Ascending aorta (tissue), 2 donors: ENCODE data around the gene HAO2. TPM values are rescaled to one million over a fixed set of nuclear protein-coding genes. Genes with fewer than 3 reads are reported as not detected.

Experiments used
- DNase-seq, 2 donors: peaks; one replicate each; pipeline ENCODE4 v3.0.0-alpha.2; 2019; ENCODE audit warnings: low spot score in 2 of 2
- H3K27ac ChIP-seq, 2 donors: fragments of 200-600 bp; sonication (generic); one replicate each; pipeline ENCODE4 v1.5.1; 2016 to 2017; ENCODE audit warnings: mild to moderate bottlenecking in 1 of 2
- H3K27me3 ChIP-seq: fragments of 200-600 bp; sonication (generic); one replicate; pipeline ENCODE4 v1.5.1; 2017
- H3K36me3 ChIP-seq, 2 donors: fragments of 200-600 bp; sonication (generic); one replicate each; pipeline ENCODE4 v1.5.1; 2016
- H3K4me1 ChIP-seq, 2 donors: fragments of 200-600 bp; sonication (generic); one replicate each; pipeline ENCODE4 v1.5.1; 2016 to 2017; ENCODE audit warnings: mild to moderate bottlenecking in 1 of 2
- H3K4me3 ChIP-seq, 2 donors: fragments of 200-600 bp; sonication (generic); one replicate each; pipeline ENCODE4 v1.5.1; 2016 to 2017; ENCODE audit warnings: mild to moderate bottlenecking in 1 of 2
- H3K9me3 ChIP-seq, 2 donors: fragments of 200-600 bp; sonication (generic); one replicate each; pipeline ENCODE4 v1.5.1; 2016
- intact Hi-C: fragments of 100-400 bp; cut with DNase I; formaldehyde crosslinking; loops from one replicate; pipeline ENCODE4 v1.15.1; 2023
- total RNA-seq: library from RNA; depleted of rRNA; stranded (reverse); fragments of >200 nt; gene quantifications from one replicate; pipeline ENCODE4 v1.1.0, GENCODE V29; 2016
- TF ChIP-seq, protein P1 (sequence below), 3 experiments: fragments of 200-600 bp in 2 of 3; fragments of 450-650 bp in 1 of 3; sonication (generic) in 2 of 3; IDR thresholded peaks; one replicate each; pipeline ENCODE4 v1.5.1; 2016 to 2019; ENCODE audit warnings: antibody characterized with exemption in 3 of 3, mild to moderate bottlenecking in 1 of 3, moderate library complexity in 1 of 3

The HAO2 gene
- total RNA-seq, 1 donor from 2014 or later: not detected

DNA sequence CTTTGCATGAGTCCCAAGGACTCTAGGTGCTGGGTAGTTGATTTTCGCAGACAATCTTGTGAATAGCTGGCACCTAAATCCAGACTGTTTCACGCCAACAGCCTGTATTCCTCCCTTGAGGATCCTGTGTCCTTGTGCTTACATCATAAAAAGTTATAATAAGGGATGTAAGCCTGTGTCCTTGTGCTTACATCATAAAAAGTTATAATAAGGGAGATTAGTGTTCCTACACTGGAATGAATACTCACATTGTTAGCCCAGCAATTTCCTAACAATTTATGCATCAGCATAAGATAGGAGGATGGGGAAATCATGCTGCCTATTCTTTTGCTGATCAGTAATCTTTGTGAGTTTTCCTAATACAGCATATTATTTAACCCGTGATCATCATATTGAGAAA is 42.4 kb downstream of the HAO2 start:
- TF ChIP-seq, protein P1, sequence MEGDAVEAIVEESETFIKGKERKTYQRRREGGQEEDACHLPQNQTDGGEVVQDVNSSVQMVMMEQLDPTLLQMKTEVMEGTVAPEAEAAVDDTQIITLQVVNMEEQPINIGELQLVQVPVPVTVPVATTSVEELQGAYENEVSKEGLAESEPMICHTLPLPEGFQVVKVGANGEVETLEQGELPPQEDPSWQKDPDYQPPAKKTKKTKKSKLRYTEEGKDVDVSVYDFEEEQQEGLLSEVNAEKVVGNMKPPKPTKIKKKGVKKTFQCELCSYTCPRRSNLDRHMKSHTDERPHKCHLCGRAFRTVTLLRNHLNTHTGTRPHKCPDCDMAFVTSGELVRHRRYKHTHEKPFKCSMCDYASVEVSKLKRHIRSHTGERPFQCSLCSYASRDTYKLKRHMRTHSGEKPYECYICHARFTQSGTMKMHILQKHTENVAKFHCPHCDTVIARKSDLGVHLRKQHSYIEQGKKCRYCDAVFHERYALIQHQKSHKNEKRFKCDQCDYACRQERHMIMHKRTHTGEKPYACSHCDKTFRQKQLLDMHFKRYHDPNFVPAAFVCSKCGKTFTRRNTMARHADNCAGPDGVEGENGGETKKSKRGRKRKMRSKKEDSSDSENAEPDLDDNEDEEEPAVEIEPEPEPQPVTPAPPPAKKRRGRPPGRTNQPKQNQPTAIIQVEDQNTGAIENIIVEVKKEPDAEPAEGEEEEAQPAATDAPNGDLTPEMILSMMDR (IDR thresholded peaks at IDR 0.05): no peak
- DNase-seq: no peak
- Histone ChIP-seq H3K9me3 (no peaks in the 10 kb centered on the region), H3K4me1 (no peaks in the 10 kb centered on the region), H3K27ac (no peak overlapping the region), H3K27me3 (no peaks in the 10 kb centered on the region), H3K36me3 (no peaks in the 10 kb centered on the region), H3K4me3 (no peak overlapping the region)
- intact Hi-C loops: no loop called here

DNA sequence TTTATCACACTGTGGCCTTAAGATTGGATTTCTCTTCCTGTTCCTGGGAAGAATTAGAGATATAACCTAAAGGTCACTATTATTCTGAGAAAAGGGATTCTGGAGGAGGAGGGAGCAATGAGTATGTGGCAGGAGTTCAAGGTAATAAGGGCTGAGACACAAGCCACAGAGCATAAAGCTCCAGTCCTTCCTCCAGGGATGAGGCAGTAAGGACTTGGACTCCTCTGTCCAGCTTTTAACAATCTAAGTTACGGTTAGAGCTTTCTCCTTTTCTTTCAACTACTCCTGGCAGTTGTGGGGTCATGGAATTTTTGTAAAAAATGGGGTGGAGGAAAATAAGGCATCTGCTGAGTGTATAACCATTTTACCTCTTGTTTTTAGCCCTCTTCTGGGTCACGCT is 46.4 kb downstream of the HAO2 start, which contains the start of gene HSD3B2:
Gene HSD3B2 (plus strand): TSS at position 201 of the 400 bp plus-strand sequence. CDS start 270 bp downstream, outside the sequence.
- H3K4me3 ChIP-seq: peak within 1 kb of the TSS in 1 of 2 donors; percentile 16
- H3K36me3 ChIP-seq: no peaks in the 10 kb centered on the region
- no peak for DNase-seq
- intact Hi-C loops: no loop called here
- no peaks in the 10 kb centered on the region for H3K27me3 ChIP-seq
- H3K9me3 ChIP-seq: no peaks in the 10 kb centered on the region
- no peak within 1 kb of the TSS for H3K27ac ChIP-seq
- TF ChIP-seq, protein P1 (IDR thresholded peaks at IDR 0.05): no peak
- no peaks in the 10 kb centered on the region for H3K4me1 ChIP-seq

DNA sequence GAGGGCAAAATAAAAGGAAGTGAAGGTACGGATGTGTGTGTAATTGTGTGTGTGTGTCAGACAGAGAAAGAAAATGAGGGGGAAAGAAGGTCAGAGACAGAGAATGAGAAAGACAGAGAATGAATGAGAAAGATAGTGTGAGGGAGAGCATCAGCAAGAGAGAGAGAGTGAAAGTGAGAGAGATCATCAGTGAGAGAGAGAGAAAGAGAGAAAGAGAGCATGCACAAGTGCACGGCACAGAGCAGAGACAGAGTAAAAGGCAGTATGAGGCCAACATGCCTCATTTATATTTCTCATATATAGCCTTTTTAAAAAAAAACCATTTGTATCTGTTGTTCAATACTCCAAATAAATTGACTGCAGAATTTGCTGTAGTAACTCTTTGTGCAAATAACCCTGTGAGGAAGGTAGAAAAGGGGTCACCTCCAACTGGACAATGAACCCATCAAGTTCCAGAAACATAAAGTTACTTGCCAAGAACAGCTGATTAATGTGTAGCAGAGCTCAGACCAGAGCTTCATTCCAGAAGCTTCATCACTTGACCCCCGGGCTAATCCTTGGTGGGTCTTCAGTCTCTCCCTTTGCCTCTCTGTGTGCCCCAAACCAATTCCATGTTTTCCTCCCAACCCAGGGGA is 47.5 kb downstream of the HAO2 start:
- Histone ChIP-seq H3K27me3 (no peaks in the 10 kb centered on the region), H3K27ac (no peak overlapping the region), H3K4me3 (peak overlapping the region in 1 of 2 donors; percentile 16), H3K4me1 (no peaks in the 10 kb centered on the region), H3K36me3 (no peaks in the 10 kb centered on the region), H3K9me3 (no peaks in the 10 kb centered on the region)
- TF ChIP-seq, protein P1 (IDR thresholded peaks at IDR 0.05): no peak
- intact Hi-C loops: no loop called here
- no peak for DNase-seq

DNA sequence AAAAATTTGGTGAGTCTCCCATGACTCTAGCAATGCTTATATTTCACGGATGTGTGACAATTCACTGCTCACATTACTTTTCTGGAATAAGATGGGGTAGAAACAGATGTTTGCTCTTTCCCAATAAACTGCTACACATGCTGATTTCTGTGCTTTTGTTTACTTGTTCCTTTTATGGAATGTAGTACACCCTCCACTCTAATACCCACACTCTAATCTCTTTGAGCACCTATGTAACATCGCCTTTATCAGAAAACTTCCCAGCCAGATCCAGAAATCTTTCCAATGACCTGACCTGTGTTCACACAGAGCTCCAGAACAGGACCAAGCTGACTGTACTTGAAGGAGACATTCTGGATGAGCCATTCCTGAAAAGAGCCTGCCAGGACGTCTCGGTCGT is 50.5 kb downstream of the HAO2 start:
- no peak for DNase-seq
- Histone ChIP-seq H3K27me3 (no peaks in the 10 kb centered on the region), H3K36me3 (no peaks in the 10 kb centered on the region), H3K9me3 (no peaks in the 10 kb centered on the region), H3K4me1 (no peaks in the 10 kb centered on the region), H3K4me3 (no peak overlapping the region), H3K27ac (no peak overlapping the region)
- TF ChIP-seq, protein P1 (IDR thresholded peaks at IDR 0.05): no peak
- intact Hi-C loops: no loop called here

DNA sequence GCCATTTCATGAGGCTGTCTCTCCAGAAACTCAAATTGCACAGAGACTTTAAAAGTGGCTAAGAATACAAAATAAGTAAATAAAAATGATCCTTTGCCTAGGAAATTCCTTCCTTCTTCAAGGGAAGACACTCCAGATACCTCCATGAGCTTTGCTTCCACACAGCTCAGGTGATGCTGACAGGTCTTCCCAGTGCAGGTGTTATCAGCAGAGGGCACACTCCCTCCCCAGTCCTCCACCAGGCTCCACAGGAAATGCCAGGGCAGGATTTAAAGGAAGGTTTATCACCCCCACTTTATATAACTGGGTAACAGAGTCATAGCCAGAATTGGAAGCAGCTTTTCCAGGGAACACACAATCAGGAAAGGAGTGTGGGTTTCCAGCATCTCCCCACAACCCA is 52.1 kb downstream of the HAO2 start:
- TF ChIP-seq, protein P1 (IDR thresholded peaks at IDR 0.05): no peak
- intact Hi-C loops: no loop called here

More for the DNA sequence above, 52.1 kb downstream of the HAO2 start:
- H3K27me3 ChIP-seq: no peaks in the 10 kb centered on the region
- H3K9me3 ChIP-seq: no peaks in the 10 kb centered on the region
- H3K27ac ChIP-seq: no peak overlapping the region
- DNase-seq: no peak
- H3K4me3 ChIP-seq: no peak overlapping the region
- H3K36me3 ChIP-seq: no peaks in the 10 kb centered on the region
- no peaks in the 10 kb centered on the region for H3K4me1 ChIP-seq
